ENCODE measurements around the gene PKP2. TPM values are rescaled to one million over a fixed set of nuclear protein-coding genes. Genes with fewer than 3 reads are reported as not detected.

The PKP2 gene
- 1 to 10 TPM in 1 of 2 donors, under 1 TPM in 1; 0.54 to 8.8 TPM for total RNA-seq

DNA sequence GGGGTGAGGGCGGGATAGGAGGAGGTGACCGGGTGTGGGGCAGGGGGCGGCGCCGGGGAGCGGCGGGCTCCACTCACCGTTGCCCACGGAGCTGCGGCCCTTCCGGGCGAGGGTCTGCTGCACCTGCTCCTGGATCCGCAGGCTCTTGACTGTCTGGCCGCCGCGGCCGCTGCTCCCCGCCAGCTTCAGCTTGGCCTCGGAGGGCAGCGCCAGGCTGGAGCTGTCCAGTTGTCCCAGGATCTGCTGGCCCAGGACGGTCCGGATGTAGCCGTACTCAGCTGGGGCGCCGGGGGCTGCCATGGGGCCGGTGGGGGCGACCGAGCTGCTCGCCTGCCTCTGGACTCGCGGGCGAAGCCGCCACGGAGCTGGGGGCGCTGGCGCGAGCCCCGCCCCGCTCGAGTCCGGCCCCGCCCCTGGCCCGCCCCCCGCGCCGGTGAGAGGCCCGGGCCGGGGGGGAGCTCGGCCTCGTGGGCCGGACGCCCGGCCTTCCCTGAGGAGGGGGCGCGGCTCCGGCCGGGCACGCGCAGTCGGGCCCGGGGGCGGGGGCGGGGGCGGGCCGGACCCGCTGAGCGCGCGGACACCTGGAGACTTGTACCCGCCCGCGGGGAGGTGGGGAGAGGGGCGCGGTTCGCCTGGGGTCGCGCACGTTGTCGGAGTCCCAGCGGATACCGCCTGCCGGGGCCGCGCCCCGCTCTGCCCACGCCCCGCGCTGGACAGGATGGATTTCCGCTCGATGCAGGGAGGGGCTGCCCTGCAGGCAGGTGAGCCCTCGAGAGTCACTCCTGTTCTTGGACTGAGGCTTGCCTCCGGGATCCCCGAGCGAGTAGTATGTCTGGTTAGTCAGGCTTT is at the start of gene PKP2:
TSS of gene PKP2 (minus strand) at position 346 of the 849 bp plus-strand sequence. CDS start at position 300, 46 bp downstream.
- Histone ChIP-seq H3K9me3 (no peaks in the 10 kb centered on the region), H3K36me3 (no peaks in the 10 kb centered on the region), H3K4me3 (peak within 1 kb of the TSS; percentile 68), H3K4me1 (ENCODE audit: control insufficient read depth in 1 of 2, low read depth in 2 of 2) (peaks cover 7 to 13% of the 10 kb centered on the region in 2 donors), H3K27ac (no peak within 1 kb of the TSS), H3K27me3 (replicated peaks; ENCODE audit: insufficient read depth) (peaks cover 6% of the 10 kb centered on the region)
- peak; percentile 40 for ATAC-seq (ENCODE audit: insufficient number of reproducible peaks, low FRiP score, low read depth)
- TF ChIP-seq, protein P1, sequence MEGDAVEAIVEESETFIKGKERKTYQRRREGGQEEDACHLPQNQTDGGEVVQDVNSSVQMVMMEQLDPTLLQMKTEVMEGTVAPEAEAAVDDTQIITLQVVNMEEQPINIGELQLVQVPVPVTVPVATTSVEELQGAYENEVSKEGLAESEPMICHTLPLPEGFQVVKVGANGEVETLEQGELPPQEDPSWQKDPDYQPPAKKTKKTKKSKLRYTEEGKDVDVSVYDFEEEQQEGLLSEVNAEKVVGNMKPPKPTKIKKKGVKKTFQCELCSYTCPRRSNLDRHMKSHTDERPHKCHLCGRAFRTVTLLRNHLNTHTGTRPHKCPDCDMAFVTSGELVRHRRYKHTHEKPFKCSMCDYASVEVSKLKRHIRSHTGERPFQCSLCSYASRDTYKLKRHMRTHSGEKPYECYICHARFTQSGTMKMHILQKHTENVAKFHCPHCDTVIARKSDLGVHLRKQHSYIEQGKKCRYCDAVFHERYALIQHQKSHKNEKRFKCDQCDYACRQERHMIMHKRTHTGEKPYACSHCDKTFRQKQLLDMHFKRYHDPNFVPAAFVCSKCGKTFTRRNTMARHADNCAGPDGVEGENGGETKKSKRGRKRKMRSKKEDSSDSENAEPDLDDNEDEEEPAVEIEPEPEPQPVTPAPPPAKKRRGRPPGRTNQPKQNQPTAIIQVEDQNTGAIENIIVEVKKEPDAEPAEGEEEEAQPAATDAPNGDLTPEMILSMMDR (IDR thresholded peaks at IDR 0.05): no peak
- DNase-seq (ENCODE audit: low spot score): no peak

GRCh38 chr12:32944195-32944594 is 47.6 kb upstream of the PKP2 start:
- Histone ChIP-seq H3K4me3 (no peak overlapping the region), H3K27me3 (replicated peaks; ENCODE audit: insufficient read depth) (no peaks in the 10 kb centered on the region)

DNA sequence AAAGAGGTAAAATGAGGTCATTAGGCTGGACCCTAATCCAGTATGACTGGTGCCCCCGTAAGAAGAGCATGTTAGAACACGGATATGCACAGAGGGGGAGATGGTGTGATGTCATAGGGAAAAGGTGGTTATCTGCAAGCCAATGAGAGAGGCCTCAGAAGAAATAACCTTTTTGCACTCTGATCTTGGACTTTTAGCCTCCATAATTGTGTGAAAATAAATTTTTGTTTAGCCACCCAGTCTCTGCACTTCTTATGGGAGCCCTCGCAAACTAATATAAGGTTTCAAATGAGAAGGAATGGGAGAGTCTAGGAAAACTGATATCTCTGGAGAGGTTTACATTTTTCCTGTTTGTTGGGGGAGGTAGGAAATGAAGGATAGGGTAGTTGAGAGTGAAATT is 43.2 kb upstream of the PKP2 start:
- Histone ChIP-seq H3K27ac (no peak overlapping the region), H3K4me3 (no peak overlapping the region), H3K36me3 (no peaks in the 10 kb centered on the region), H3K9me3 (no peaks in the 10 kb centered on the region), H3K27me3 (replicated peaks; ENCODE audit: insufficient read depth) (no peaks in the 10 kb centered on the region), H3K4me1 (ENCODE audit: control insufficient read depth in 1 of 2, low read depth in 2 of 2) (no peaks in the 10 kb centered on the region)
- TF ChIP-seq, protein P1 (IDR thresholded peaks at IDR 0.05): no peak
- DNase-seq (ENCODE audit: low spot score) (no peak), ATAC-seq (ENCODE audit: insufficient number of reproducible peaks, low FRiP score, low read depth) (no peak)

More at GRCh38 chr12:32944195-32944594, 47.6 kb upstream of the PKP2 start:
- no peaks in the 10 kb centered on the region for H3K36me3 ChIP-seq
- no peaks in the 10 kb centered on the region for H3K9me3 ChIP-seq
- DNase-seq (ENCODE audit: low spot score) (no peak), ATAC-seq (ENCODE audit: insufficient number of reproducible peaks, low FRiP score, low read depth) (no peak)
- no peaks in the 10 kb centered on the region for H3K4me1 ChIP-seq (ENCODE audit: control insufficient read depth in 1 of 2, low read depth in 2 of 2)
- TF ChIP-seq, protein P1 (IDR thresholded peaks at IDR 0.05): no peak
- no peak overlapping the region for H3K27ac ChIP-seq

DNA sequence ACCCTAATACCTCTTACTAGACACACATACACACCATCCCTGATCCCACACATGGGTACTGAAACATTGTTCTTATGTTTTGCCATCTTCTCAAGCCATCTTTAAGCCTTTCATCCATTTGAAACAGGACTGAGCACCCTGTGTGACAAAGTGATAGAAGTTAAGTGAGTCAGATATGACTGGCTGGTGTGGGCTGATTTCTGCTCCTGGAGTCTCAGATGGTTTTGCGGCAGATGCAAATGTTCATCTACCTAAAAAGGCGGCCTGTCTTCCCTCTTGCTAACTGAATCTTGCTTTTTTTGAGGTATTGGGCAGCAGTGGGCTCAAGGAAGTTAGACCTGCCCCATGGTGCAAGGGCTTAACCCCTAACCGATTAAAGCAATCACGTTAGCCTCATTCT is 30.4 kb upstream of the PKP2 start:
- no peaks in the 10 kb centered on the region for H3K36me3 ChIP-seq
- no peaks in the 10 kb centered on the region for H3K27me3 ChIP-seq (replicated peaks; ENCODE audit: insufficient read depth)
- ATAC-seq (ENCODE audit: insufficient number of reproducible peaks, low FRiP score, low read depth) (no peak), DNase-seq (ENCODE audit: low spot score) (no peak)
- TF ChIP-seq, protein P1 (IDR thresholded peaks at IDR 0.05): no peak
- no peaks in the 10 kb centered on the region for H3K4me1 ChIP-seq (ENCODE audit: control insufficient read depth in 1 of 2, low read depth in 2 of 2)
- H3K9me3 ChIP-seq: no peaks in the 10 kb centered on the region
- H3K27ac ChIP-seq: no peak overlapping the region
- no peak overlapping the region for H3K4me3 ChIP-seq

GRCh38 chr12:32926356-32926755 is 29.8 kb upstream of the PKP2 start:
- Histone ChIP-seq H3K4me1 (ENCODE audit: control insufficient read depth in 1 of 2, low read depth in 2 of 2) (no peaks in the 10 kb centered on the region), H3K27me3 (replicated peaks; ENCODE audit: insufficient read depth) (no peaks in the 10 kb centered on the region), H3K9me3 (no peaks in the 10 kb centered on the region), H3K4me3 (no peak overlapping the region), H3K27ac (no peak overlapping the region), H3K36me3 (no peaks in the 10 kb centered on the region)
- TF ChIP-seq, protein P1 (IDR thresholded peaks at IDR 0.05): no peak
- ATAC-seq (ENCODE audit: insufficient number of reproducible peaks, low FRiP score, low read depth) (no peak), DNase-seq (ENCODE audit: low spot score) (no peak)

Measured in thoracic aorta (tissue), 2 donors.